ENCODE data around the gene OR1J4.
"Not testable (repeated sequence)": the region's sequence is repeated elsewhere in the genome, so short reads cannot be mapped to it uniquely, and the experiment has no call there.

OR1J4 gene, protein sequence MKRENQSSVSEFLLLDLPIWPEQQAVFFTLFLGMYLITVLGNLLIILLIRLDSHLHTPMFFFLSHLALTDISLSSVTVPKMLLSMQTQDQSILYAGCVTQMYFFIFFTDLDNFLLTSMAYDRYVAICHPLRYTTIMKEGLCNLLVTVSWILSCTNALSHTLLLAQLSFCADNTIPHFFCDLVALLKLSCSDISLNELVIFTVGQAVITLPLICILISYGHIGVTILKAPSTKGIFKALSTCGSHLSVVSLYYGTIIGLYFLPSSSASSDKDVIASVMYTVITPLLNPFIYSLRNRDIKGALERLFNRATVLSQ

DNA sequence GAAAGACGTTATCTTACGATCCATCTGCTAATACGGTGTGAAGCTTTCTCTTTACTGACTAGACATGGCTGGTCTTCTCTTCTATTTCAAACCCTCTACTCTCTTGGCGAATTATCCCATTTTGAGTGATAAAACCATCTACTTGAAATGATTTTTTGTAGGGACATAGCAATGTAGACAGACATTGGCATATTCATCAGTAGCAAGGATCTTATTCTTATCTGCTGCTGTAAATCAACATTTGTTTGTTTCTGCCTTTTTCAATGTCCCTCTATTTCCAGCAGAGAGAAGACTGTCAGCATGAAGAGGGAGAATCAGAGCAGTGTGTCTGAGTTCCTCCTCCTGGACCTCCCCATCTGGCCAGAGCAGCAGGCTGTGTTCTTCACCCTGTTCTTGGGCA, at the start of gene OR1J4:
TSS of gene OR1J4 (plus strand) at position 301 of the 400 bp plus-strand sequence. CDS start at position 301, 0 bp downstream.
- no peak for DNase-seq (ENCODE audit: low spot score)

DNA sequence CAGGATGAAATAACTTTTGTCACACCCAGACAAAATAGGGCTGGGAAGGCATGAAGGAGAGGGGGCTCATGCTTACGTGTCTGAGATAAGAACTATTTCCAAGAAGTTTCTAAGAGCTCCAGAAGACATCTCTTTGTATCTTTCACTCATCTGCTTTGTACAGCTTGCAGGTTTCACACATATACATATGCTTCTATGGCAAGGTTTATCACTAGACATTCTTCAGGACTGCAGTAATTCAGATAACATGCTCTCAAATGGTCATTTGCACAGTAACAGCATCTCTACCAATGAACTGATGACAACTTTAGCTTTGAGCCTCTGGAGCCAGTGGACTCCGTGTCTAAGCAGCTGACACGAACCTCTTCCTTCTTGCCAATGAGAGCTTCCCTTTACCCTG, 44.4 kb upstream of the OR1J4 start:
- no peak for DNase-seq (ENCODE audit: low spot score)

- DNase-seq (ENCODE audit: low spot score), result no peak
These were observed 43.2 kb upstream of the OR1J4 start for GRCh38 chr9:122475717-122476116.

DNA sequence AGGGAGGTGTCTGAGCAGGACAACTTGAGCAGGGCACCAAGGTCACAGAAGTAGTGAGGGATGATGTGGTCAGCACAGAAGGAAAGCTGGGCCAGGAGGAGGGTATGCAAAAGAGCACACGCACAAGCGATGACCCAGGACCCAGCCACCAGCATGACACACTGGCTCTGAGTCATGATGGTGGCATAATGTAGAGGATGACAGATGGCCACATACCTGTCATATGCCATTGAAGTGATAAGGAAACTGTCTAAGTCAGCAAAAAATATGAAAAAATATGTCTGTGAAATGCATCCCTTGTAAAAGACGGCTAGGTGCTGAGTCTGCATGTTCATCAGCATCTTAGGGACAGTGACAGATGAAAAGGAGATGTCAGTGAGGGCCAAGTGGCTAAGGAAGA, 41.6 kb upstream of the OR1J4 start:
- no peak for DNase-seq (ENCODE audit: low spot score)

DNA sequence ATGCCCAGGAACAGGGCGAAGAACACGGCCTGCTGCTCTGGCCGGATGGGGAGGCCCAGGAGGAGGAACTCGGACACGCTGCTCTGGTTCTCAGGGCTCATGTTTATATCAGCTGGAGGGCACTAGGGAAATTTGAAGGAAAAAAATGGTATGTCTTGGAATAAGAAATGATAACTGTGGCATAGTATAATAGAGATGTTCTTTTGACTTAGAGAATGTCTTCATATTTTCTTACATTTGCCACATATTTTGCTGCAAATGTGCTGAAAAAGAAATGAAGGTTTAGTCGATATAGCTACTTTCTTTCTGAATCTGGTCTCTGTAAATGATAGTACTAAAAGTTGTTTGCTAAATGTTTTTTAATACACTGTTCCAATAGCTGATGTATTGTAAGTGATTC, 41.1 kb upstream of the OR1J4 start, which contains the start of gene OR1J1:
TSS of gene OR1J1 (minus strand) at position 101 of the 400 bp plus-strand sequence. CDS start at position 101, 0 bp downstream.
- DNase-seq (ENCODE audit: low spot score), result no peak

GRCh38 chr9:122479062-122479461, 39.9 kb upstream of the OR1J4 start:
- DNase-seq (ENCODE audit: low spot score), result no peak

DNA sequence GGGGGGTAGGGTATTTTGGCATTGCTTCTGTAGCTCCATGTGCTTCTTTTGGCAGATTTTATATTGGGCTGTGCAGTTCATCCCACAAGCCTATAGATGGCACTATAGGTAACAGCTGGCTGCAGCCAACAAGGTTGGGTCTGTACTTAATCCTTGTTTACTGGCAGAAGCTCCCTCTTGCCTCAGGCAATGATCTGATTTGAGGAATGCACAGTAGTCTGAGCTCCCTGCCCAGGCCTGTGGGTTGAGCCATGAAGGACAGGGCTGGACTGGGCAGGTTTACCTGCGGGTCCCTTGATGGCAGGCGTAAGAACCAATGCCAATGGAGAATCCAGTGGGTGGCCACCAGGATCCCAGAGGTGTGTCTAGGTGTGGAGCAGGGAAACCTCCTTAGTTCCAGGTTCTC, 20.1 kb upstream of the OR1J4 start:
- DNase-seq (ENCODE audit: low spot score), result peak; percentile 71

- DNase-seq (ENCODE audit: low spot score), result no peak
These were observed 12.0 kb upstream of the OR1J4 start for GRCh38 chr9:122506964-122507363.

DNA sequence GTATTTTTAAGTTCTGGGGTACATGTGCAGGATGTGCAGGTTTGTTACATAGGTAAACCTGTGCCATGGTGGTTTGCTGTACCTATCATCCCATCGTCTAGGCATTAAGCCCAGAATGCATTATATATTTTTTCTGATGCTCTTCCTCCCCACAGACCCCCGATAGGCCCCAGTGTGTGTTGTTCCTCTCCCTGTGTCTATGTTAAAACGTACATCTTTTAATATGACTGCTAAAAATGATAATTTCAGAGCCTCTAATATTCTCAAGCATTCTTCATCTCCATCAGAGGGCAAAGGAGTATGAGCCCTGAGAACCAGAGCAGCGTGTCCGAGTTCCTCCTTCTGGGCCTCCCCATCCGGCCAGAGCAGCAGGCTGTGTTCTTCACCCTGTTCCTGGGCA, 8.4 kb upstream of the OR1J4 start, which contains the start of gene OR1J2:
TSS of gene OR1J2 (plus strand) at position 301 of the 400 bp plus-strand sequence. CDS start at position 301, 0 bp downstream.
- no peak for DNase-seq (ENCODE audit: low spot score)

DNA sequence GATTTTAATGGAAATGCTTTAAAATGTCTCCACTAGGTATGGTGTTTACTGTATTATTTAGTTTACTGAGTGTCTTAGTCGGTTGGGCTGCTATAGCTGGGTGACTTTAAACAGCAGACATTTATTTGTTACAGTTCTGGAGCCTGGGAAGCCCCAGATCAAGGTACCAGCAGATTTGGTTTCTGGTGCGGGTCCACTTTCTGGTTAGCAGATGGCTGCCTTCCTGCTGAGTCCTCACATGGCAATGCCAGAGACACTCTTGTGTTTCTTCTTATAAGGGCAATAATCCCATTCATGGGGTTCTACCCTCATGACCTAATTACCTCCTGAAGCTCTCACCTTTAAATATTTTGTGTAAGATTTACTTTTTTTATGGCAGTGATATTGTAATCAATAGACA, 715 bp upstream of the OR1J4 start:
- no peak for DNase-seq (ENCODE audit: low spot score)

DNA sequence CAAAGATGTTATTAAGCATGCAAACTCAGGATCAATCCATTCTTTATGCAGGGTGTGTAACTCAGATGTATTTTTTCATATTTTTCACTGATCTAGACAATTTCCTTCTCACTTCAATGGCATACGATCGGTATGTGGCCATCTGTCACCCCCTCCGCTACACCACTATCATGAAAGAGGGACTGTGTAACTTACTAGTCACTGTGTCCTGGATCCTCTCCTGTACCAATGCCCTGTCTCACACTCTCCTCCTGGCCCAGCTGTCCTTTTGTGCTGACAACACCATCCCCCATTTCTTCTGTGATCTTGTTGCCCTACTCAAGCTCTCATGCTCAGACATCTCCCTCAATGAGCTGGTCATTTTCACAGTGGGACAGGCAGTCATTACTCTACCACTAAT, 435 bp downstream of the OR1J4 start:
- DNase-seq (ENCODE audit: low spot score), result no peak

DNA sequence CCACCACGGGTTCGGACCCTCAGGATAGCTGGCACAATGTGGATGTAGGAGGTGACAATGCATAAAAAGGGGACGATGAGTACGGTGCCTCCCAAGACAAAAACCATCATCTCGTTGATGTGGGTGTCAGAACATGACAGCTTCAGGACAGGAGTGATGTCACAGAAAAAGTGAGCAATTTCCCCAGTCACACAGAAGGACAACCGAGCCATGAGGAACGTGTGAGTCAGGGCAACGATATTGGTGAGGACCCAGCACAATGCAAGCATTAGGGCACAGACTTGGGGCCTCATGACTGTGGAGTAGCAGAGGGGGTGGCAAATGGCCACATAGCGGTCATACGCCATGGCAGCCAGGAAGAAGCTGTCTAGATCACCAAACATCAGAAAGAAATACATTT, 7.7 kb downstream of the OR1J4 start:
- DNase-seq (ENCODE audit: low spot score), result no peak

- no peak for DNase-seq (ENCODE audit: low spot score)
These were observed 8.3 kb downstream of the OR1J4 start, which contains the start of gene OR1N1 for GRCh38 chr9:122527193-122527592. OR1N1 (minus strand) TSS chr9:122527293; CDS start chr9:122527293, 0 bp downstream.

DNA sequence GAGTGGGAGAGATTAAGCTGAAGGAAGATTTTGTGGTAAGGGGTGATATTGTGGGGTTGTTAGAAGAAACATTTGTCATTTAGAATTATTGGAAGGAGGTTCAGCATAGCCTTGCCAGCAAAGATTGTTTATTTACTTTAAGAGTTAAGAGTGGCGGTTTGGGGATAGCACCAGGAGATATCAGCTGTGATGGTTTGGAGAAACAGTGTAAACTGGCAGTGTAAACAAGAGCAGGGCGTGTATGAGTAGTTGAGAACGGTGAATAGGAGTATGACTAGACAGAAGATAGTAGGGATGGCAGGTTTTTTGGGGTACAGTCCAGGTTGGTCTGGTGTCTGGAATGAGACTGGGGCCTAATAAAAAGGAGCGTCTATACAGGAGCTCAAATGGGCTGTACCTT, 12.2 kb downstream of the OR1J4 start:
- DNase-seq (ENCODE audit: low spot score), result not testable (repeated sequence)

DNA sequence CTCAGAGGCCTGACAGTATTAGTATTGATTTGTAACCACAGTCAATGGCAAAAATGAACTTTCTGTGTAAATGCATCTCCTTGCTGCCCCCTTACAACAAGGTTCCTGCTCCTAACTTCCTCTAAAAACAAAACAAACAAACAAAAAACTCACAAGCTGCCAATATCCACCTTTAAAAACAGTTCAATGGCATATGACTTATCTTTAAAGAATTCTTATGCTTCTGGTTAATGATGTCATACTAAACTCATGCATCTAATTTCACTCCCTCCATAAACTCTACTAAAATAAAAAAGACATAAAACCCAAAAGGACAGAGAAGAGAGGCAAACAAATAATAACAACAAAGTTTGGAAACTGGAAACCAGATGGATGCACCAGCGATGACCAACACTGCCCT, 17.2 kb downstream of the OR1J4 start:
- DNase-seq (ENCODE audit: low spot score), result no peak

- not testable (repeated sequence) for DNase-seq (ENCODE audit: low spot score)
These were observed 18.1 kb downstream of the OR1J4 start for GRCh38 chr9:122537066-122537465.

GRCh38 chr9:122538757-122539156, 19.8 kb downstream of the OR1J4 start:
- no peak for DNase-seq (ENCODE audit: low spot score)

- no peak for DNase-seq (ENCODE audit: low spot score)
These were observed 27.3 kb downstream of the OR1J4 start for GRCh38 chr9:122546196-122546595.

DNA sequence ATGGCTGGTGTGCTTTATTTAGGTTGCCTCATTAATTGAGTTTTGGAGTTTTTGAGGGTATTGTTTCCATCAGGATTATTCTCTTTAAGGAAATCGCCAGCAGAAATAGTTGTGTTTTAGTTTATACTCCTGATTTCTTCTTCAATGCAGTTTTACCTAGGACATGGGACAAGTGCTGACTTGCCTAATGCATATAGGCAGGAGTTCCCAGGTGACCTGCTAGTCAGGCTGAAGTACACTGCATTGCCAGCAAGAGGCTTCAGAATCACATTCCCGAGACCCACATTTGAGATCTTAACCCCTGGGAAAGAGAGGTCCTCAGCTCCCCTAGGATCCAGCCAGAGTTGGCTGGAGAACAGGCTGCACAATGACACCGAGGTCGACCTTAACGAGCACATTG, 32.4 kb downstream of the OR1J4 start:
- no peak for DNase-seq (ENCODE audit: low spot score)

GRCh38 chr9:122552812-122553211, 33.9 kb downstream of the OR1J4 start, which contains the start of gene OR1N2:
OR1N2 (plus strand) TSS chr9:122553112; CDS start chr9:122553212, 100 bp downstream.
- DNase-seq (ENCODE audit: low spot score), result no peak

- no peak for DNase-seq (ENCODE audit: low spot score)
These were observed 42.5 kb downstream of the OR1J4 start for GRCh38 chr9:122561446-122561845.

DNA sequence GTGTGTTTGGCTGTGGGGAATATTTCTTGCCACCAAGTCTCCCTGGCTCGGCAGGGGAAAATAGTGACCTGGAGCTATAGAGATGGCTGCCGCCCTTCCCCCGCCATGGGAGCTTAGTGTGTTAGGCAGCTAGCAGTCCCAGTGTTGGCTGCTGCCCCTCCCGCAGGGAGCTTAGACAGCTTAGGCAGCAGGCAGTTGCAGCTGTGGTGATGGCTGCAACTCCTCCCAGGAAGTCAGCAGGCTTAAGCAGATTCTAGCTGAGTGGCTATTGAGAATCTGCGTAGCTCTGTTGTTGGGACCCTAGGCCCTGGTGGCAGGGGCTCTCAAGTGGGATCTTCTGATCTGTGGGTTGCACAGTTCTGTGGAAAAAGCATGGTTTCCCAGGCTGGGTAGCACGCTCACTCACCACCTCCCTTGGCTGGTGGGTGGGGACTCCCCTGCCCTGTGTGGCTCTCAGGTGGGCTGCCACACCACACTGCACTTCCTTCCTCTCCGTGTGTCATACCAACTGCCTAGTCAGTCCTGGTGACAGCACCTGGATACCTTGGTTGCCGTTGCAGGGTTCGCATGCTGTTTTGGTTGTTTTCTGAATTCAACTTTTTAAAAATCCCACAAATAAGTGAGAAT, 43.3 kb downstream of the OR1J4 start:
- no peak for DNase-seq (ENCODE audit: low spot score)

DNA sequence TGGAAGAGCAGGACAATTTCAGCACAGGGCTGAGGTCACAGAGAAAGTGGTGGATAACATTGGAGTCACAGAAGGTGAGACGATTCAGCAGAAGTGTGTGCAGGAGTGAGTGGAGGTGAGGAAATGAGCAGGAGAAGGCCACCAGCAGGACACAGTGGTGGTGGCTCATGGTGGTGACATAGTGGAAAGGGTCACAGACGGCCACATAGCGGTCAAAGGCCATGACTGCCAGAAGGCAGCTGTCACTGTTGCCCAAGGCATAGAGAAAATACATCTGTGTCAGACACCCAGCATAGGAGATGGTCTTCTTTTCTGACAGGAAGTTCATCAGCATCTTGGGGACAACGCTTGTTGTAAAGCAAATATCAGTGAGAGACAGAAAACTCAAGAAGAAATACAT, 49.0 kb downstream of the OR1J4 start:
- no peak for DNase-seq (ENCODE audit: low spot score)

Data from AG20443 (cell line).